Adipose tissue (tissue), 3 donors: ENCODE results near the gene MS4A12. TPM values are rescaled to one million over a fixed set of nuclear protein-coding genes. Genes with fewer than 3 reads are reported as not detected.
"Not testable (repeated sequence)": the region's sequence is repeated elsewhere in the genome, so short reads cannot be mapped to it uniquely, and the experiment has no call there.

Experiments
- H3K27ac ChIP-seq: one replicate; pipeline ENCODE4 v1.5.1; 2013; ENCODE audit warnings: low read depth, low read length
- WGBS, 3 donors: extraction: QIAGEN DNeasy Blood & Tissue Kit; methylation state at CpG; one replicate each; pipeline ENCODE4 v1.1.7; 2013; 5-methylcytosine and 5-hydroxymethylcytosine counted together
- polyA plus RNA-seq, 3 donors: library from polyadenylated mRNA; stranded (reverse); fragments of 200-250 nt; gene quantifications; one replicate each; pipeline ENCODE4 v1.2.3, GENCODE V29; 2013
- donor health status: healthy with polysubstance abuse.
- donor health status: Bipolar disorder and iron deficiency.
- donor health status: healthy.

MS4A12 gene
- polyA plus RNA-seq, 3 donors = 0.15 TPM; not detected in 2

DNA sequence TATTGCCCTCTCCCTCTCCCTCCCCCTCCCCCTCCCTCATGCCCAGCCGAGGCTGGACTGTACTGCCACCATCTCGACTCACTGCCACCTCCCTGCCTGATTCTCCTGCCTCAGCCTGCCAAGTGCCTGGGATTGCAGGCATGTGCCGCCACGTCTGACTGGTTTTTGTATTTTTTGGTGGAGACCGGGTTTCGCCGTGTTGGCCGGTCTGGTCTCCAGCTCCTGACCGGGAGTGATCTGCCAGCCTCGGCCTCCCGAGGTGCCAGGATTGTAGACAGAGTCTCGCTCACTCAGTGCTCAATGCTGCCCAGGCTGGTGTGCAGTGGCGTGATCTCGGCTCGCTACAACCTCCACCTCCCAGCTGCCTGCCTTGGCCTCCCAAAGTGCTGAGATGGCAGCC, 17.0 kb downstream of the MS4A12 start:
- WGBS, 3 donors = 79 to 85% (median 82%) methylated on average over 15 of the region's 15 CpGs

DNA sequence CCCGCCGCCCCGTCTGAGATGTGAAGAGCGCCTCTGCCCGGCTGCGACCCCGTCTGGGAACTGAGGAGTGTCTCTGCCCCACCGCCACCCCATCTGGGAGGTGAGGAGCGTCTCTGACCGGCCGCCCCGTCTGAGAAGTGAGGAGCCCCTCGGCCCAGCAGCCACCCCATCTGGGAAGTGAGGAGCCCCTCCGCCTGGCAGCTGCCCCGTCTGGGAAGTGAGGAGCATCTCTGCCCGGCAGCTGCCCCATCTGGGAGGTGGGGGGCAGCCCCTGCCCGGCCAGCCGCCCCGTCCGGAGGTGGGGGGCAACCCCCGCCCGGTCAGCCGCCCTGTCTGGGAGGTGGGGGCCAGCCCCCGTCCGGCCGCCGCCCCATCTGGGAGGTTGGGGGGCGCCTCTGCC, 17.6 kb downstream of the MS4A12 start:
- 91 to 96% (median 94%) methylated on average over 22 to 28 of the region's 28 CpGs for WGBS, 3 donors

More for the DNA sequence above, 17.0 kb downstream of the MS4A12 start:
- not testable (repeated sequence) for H3K27ac ChIP-seq

DNA sequence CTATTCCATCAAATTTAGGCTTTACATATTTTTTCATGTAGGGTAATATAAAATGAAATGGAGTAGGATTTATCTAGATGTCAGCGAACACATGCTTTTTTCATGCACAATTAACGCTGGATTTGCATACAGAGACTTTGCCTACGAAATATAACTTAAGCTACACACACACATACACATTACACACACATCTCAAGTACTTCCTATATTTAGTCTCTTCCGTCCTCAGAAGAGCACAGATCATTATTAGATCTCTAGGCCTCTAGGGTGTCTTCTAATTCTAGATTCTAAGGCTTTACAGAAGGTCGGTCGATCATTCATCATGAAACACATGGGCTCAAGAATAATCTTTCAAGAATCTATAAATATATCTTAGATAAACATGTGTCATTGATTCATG, 18.8 kb downstream of the MS4A12 start:
- WGBS, 3 donors = 58 to 72% (median 64%) methylated on average over 6 of the region's 6 CpGs
- no peak overlapping the region for H3K27ac ChIP-seq

More for the DNA sequence above, 17.6 kb downstream of the MS4A12 start:
- H3K27ac ChIP-seq = not testable (repeated sequence)

DNA sequence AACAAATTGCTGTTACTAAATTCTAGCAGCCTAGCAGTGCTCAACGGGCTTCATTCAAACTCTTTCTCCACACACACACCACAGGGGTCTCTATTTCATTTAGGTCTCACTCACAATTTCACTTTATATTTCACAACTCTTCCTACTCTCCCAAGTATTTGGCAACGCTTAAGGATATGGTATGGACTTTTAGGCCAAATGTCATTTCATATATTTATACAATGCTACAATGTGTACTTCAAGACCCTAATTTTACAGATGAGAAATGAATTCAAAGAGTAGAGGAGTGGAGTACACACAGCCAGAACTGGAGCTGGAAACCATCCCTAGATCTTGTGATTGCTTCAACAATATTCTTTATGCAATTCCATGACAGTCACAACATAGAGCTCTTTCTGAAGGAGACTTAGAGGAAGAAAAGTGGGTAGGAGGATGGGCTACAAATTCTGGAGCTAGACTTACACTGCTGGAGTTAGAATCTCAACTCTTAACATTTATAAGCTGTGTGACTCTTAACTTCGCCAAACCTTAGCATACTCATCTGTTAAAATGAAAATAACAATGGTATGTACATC, 20.2 kb downstream of the MS4A12 start:
- whole genome bisulfite sequencing, 3 donors = 60 to 77% (median 65%) methylated on average over 3 of the region's 3 CpGs
- H3K27ac ChIP-seq = no peak overlapping the region

DNA sequence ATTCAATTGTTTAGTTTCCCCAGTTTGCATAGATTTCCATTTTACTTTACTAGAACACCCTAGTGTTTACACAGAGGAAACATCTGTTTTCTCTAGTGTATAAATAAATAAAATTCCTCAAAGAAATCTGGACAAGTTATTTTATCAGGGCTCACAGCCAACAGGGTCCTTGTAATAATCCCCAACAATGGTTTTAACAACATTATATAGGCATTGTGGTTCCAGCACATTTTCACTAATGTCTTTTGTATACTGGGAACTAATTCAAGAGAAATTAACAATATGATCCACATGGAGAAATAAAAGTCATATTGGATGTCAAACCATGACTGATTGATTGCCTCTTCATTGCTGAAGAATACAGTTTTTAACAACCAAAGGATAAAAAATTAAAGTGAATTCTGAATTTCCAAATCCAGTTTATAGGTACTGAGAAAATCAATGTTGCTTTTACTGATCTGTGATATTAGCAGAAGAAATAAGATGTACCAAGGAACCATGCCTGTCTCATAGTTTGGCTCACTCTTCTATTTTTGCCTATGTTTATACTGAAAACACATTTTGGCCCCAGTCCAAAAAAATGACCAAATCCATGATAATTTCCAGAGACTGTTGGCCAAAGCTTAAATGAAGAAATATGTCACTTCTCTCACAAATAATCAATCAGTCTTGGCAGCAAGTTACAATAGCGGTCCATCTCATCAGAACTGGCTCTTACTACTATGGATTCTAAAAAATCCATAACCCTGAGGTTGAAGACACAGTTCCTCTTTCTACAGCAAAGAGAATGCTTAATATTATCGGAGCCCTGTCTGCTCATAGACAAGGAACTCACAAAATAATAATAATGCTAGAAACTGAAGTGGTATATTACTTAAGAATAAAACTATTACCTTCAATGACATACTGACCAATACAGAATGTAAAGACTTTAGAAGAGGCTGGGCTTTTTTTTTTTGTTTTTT, 21.2 kb downstream of the MS4A12 start:
- H3K27ac ChIP-seq = no peak overlapping the region
- 44 to 55% (median 55%) methylated on average over 2 of the region's 2 CpGs for WGBS, 3 donors

DNA sequence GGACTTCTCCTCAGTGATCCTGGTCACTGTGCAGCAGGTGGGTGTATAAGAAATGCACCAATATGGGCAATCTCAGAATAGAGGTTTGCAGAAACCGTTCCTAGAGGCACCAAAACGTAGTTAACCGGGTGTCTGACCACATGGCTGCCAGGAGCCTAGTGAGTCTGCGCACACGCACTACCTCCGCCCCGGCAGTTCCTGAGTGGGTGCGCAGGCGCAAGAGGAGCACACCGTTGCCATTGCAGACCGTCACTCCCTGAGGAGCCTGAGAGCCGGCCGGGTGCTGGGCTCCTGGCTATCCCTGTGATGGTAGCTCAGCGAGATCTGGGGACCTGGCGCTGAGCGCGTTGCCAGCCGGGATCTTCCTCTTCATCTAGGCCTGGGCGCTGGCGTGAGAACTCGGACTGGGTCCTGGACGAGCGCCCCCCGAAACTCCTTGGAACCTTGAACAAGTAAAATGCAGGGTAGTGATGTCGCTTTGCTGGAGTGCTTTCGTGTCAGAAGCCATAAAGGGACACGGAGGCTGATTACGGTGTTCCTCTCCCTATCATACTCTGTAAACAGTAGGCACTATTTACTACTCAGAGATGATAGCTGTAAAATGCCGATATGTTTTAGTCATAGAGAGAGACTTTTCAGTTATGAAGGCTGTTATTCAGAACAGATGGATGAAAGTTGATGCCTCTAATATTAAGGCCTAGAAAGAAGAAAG, 22.7 kb downstream of the MS4A12 start, which contains the start of gene MS4A13:
Gene MS4A13, plus strand, starts transcription at position 249 of the 712 bp plus-strand sequence. CDS start 2,692 bp downstream, outside the sequence.
- 93 to 96% (median 96%) methylated on average over 29 of the region's 29 CpGs for WGBS, 3 donors
- H3K27ac ChIP-seq = no peak within 1 kb of the TSS

DNA sequence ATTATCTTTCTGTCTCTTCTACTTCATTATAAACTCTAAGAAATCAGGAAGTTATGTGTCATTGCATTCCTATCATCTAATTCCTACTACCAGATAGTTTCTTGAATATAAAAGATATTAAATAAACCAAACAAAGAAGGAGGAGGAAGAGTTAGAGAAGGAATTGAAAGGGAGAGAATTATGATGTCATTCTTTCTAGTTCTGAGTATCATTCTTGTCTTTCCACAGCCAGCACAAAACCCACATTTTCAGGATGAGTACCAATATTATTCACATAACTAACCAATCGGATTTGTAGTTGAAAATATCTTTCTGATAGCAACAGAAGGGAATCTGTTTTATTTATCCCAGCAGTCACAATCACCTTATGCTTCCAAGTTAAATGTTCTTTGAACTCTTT, 35.9 kb downstream of the MS4A12 start:
- H3K27ac ChIP-seq = no peak overlapping the region
- WGBS, 3 donors = 47 to 62% (median 50%) methylated on average over 1 of the region's 1 CpG

DNA sequence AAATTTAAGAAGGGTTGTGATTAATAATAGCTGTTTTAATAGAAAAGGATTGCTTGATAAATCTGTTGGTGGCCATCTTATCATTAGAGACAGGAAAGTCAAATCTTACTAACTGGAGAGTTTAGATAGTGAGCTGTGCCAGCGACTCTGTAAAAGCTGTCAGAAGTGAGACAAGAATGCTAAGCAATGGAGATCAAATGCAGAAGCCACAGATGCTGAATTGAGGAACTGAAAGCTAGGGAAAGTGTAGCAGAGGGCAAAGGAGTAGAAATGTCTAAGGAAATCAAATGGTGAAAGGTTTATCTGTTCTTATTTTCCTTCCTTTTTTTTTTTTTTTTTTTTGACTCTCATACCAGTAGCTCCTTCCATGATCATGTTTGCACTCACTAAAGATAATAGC, 36.4 kb downstream of the MS4A12 start:
- 14 to 30% (median 26%) methylated on average over 1 of the region's 1 CpG for WGBS, 3 donors
- no peak overlapping the region for H3K27ac ChIP-seq

DNA sequence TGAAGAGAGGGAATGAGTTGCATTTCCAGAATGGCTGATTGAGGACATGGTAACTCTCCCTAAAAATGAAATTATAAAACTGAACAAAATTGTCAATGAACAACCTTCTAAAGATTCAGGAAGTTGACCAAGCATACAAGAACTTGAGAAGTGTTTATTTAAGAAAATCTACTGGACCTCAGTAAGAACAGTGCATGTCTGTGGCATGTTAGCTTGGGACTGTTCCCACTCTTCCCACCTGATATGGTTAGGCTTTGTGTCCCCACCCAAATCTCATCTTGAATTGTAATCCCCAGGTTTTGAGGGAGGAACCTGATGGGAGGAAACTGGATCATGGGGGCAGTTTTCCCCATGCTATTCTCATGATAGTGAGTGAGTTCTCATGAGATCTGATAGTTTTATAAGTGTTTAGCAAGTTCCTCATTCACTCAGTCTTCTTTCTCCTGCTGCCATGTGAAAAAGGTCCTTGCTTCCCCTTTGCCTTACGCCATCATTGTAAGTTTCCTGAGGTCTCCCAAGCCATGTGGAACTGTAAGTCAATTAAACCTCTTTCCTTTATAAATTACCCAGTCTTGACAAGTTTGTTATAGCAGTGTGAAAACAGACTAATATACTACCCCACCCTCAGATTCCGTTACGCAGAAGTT, 38.0 kb downstream of the MS4A12 start:
- no peak overlapping the region for H3K27ac ChIP-seq
- 78 to 93% (median 86%) methylated on average over 3 of the region's 3 CpGs for WGBS, 3 donors

DNA sequence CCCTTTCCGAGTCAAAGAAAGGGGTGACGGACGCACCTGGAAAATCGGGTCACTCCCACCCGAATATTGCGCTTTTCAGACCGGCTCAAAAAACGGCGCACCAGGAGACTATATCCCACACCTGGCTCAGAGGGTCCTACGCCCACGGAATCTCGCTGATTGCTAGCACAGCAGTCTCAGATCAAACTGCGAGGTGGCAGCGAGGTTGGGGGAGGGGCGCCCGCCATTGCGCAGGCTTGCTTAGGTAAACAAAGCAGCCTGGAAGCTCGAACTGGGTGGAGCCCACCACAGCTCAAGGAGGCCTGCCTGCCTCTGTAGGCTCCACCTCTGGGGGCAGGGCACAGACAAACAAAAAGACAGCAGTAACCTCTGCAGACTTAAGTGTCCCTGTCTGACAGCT, 39.8 kb downstream of the MS4A12 start:
- H3K27ac ChIP-seq = not testable (repeated sequence)
- WGBS, 3 donors = 87 to 93% (median 88%) methylated on average over 15 to 18 of the region's 18 CpGs

DNA sequence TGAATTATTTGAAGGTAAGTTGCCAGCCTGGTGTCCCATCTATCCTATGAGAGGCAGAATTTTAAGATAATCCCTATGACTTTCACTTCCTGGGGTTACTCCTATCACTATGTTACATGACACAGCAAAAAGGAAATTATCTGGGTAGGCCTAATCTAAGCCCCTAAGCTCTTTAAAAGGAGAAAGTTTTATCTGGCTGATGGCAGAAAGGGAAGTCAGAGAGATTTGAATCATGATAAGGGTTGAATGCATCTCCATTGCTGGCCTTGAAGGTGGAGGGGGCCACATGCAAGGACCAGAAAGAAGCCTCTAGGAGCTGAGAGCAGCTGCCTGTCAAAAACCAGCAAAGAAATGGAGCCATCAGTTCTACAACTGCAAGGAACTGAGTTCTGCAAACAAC, 46.0 kb downstream of the MS4A12 start:
- H3K27ac ChIP-seq = not testable (repeated sequence)

DNA sequence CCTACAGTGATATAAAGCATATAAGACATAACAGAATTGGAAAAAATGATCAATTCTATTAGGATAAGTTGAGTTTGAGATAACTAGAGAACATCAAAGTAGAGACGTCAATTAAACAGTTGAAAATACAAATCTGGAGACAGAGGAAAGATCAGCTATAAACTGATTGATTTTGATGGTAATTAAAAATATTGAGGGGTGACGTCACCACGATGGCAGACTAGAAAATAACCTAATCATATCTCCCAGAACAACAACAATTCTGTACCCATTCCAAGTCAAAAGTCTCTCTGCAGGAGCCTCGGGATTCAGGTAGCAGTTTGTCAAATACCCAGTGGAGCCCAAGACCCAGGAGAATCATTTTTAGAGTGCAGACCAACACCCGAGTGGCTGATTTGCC, 51.5 kb downstream of the MS4A12 start:
- no peak overlapping the region for H3K27ac ChIP-seq
- WGBS, 3 donors = 74 to 84% (median 83%) methylated on average over 5 of the region's 5 CpGs

Other genes starting within 250 kb of the MS4A12 start
- gene MS4A4E, start 249.6 kb upstream of the MS4A12 start, polyA plus RNA-seq = under 1 TPM; 0.08 to 0.56 (median 0.22) TPM
- gene MS4A4A, start 212.1 kb upstream of the MS4A12 start, polyA plus RNA-seq = 10 to 100 TPM in 2 of 3 donors, 1 to 10 TPM in 1; 6.6 to 38.2 (median 37.0) TPM
- under 1 TPM in 2 of 3 donors, not detected in 1; 0.16 to 0.36 TPM for gene MS4A6E, start 165.5 kb upstream of the MS4A12 start, polyA plus RNA-seq
- gene MS4A7, start 114.2 kb upstream of the MS4A12 start, polyA plus RNA-seq = 10 to 100 TPM in 2 of 3 donors, 1 to 10 TPM in 1; 2.0 to 22.1 (median 18.8) TPM
- under 1 TPM in 2 of 3 donors, not detected in 1; 0.05 to 0.52 TPM for gene MS4A14, start 96.3 kb upstream of the MS4A12 start, polyA plus RNA-seq
- gene MS4A5, start 63.2 kb upstream of the MS4A12 start, polyA plus RNA-seq = not detected
- 1 to 10 TPM in 2 of 3 donors, under 1 TPM in 1; 0.11 to 2.0 (median 1.3) TPM for gene MS4A1, start 36.9 kb upstream of the MS4A12 start, polyA plus RNA-seq
- not detected for gene MS4A13, start 22.6 kb downstream of the MS4A12 start, polyA plus RNA-seq
- gene MS4A8, start 206.8 kb downstream of the MS4A12 start, polyA plus RNA-seq = under 1 TPM in 2 of 3 donors, not detected in 1; 0.37 to 0.44 TPM
- not detected for gene MS4A18, start 231.9 kb downstream of the MS4A12 start, polyA plus RNA-seq